ENCODE results near the gene APCDD1. TPM values are rescaled to one million over a fixed set of nuclear protein-coding genes. Genes with fewer than 3 reads are reported as not detected.

Gene APCDD1
- total RNA-seq, 1 experiment from 2014 or later: not detected

DNA sequence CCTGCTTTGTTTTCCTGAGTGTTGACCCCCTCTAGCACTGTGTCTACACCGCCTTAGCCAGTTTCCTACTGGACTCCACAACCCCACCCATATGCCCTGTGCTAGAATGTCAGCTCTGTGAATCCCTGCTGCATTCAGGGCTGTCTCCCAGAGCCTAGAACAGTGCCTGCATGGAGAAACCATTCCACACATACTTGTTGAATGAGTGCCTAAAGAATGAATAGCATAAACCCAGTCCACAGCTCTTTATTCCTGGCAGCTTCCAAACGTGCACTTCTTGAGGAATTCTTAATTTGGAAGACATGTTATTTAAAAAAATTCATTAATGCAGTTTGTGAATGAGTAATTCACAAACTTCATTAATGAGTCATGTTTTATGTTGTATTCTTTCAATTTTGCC is 64.9 kb downstream of the APCDD1 start (continued):
- TF ChIP-seq, protein P1, sequence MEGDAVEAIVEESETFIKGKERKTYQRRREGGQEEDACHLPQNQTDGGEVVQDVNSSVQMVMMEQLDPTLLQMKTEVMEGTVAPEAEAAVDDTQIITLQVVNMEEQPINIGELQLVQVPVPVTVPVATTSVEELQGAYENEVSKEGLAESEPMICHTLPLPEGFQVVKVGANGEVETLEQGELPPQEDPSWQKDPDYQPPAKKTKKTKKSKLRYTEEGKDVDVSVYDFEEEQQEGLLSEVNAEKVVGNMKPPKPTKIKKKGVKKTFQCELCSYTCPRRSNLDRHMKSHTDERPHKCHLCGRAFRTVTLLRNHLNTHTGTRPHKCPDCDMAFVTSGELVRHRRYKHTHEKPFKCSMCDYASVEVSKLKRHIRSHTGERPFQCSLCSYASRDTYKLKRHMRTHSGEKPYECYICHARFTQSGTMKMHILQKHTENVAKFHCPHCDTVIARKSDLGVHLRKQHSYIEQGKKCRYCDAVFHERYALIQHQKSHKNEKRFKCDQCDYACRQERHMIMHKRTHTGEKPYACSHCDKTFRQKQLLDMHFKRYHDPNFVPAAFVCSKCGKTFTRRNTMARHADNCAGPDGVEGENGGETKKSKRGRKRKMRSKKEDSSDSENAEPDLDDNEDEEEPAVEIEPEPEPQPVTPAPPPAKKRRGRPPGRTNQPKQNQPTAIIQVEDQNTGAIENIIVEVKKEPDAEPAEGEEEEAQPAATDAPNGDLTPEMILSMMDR (IDR thresholded peaks at IDR 0.05 in 2 of 3, conservative IDR thresholded peaks at IDR 0.05 in 1 of 3; ENCODE audit: borderline replicate concordance in 1 of 3, insufficient read depth in 1 of 3, low read depth in 2 of 3, low read length in 2 of 3): no peak
- TF ChIP-seq FOSL1 (IDR thresholded peaks at IDR 0.05; ENCODE audit: low read depth): no peak
- TF ChIP-seq YY1 (IDR thresholded peaks at IDR 0.05; ENCODE audit: extremely low read depth, insufficient replicate concordance, low read depth, low read length): no peak
- TF ChIP-seq SRF (IDR thresholded peaks at IDR 0.05; ENCODE audit: low read depth): no peak
- TF ChIP-seq ZNF274 (IDR thresholded peaks at IDR 0.05; ENCODE audit: low read depth, low read length): no peak
- TF ChIP-seq, protein P2, sequence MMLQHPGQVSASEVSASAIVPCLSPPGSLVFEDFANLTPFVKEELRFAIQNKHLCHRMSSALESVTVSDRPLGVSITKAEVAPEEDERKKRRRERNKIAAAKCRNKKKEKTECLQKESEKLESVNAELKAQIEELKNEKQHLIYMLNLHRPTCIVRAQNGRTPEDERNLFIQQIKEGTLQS (IDR thresholded peaks at IDR 0.05): no peak
- no peak for TF ChIP-seq EZH2 (IDR thresholded peaks at IDR 0.05)
- TF ChIP-seq SP1 (IDR thresholded peaks at IDR 0.05; ENCODE audit: low read depth): no peak
- no peak for TF ChIP-seq RAD21 (IDR thresholded peaks at IDR 0.05; ENCODE audit: low read depth)
- no peak for TF ChIP-seq POLR2A (IDR thresholded peaks at IDR 0.05; ENCODE audit: borderline replicate concordance, extremely low read depth, insufficient read depth, insufficient read length)
- TF ChIP-seq CEBPB (IDR thresholded peaks at IDR 0.05; ENCODE audit: low read depth): no peak
- TF ChIP-seq CBX3 (IDR thresholded peaks at IDR 0.05; ENCODE audit: low read depth): no peak

DNA sequence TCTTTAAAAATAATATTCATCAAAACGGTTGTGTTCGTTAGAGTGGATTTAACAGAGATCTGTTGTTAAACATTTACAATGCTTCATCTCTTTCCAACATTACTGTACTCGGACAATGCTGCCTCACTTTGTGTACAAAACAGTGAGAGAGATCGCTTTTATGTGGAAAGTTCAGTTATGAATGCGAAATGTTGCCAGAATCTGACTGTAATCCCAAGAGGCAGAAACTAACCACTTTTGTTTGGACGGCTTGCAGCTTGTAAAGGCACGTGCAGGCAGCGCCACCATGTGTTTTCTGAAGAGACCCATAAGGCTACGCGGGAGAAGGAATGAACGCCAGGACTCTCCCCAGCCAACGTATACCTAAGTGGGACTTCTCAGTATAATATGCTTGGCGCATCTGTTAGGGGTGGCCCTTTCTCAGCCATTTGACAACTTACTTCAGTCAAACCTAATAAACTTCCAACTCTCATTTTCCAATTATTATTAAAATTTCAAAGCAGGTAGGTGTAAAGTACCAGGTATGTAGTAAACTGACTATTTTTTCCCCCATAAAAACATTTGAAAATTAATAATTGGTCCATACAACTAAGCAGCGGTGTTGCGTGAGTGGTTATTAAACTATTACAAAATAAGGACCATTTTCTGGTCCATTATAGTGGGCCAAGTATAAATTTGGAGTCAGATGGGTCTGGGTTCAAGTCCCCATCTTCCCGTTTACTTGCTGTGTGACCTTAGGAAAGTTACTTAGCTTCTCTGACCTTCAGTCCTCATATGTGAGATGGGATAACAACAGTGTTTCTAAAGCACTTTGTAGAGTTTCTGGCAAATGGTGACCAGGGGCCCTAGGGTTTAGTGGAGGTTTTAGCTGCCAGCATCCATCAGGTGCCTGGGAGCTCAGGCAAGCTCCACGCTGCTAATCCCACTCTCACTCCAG is 65.8 kb downstream of the APCDD1 start:
- Histone ChIP-seq H2AFZ (ENCODE audit: low read depth, low read length, poor library complexity, severe bottlenecking) (peak overlapping the region; percentile 66), H3K9me3 (ENCODE audit: control insufficient read depth in 1 of 2, insufficient read depth in 1 of 2, low read depth in 1 of 2, low read length in 2 of 2) (no peaks in the 10 kb centered on the region), H3K79me2 (ENCODE audit: insufficient read depth, low read length) (no peaks in the 10 kb centered on the region), H3K9ac (ENCODE audit: low read length) (no peak overlapping the region), H4K20me1 (ENCODE audit: insufficient read depth) (no peaks in the 10 kb centered on the region), H3K4me3 (replicated peaks in 1 of 2; ENCODE audit: low read depth in 1 of 2, low read length in 2 of 2) (no peak overlapping the region), H3K9me2 (ENCODE audit: insufficient read depth) (no peaks in the 10 kb centered on the region), H3K27me3 (ENCODE audit: insufficient read depth, low read length) (peaks cover 27% of the 10 kb centered on the region; the same call in 1 of the 2 replicates), H3K27ac (ENCODE audit: low read depth, low read length) (no peak overlapping the region), H3K36me3 (ENCODE audit: control insufficient read depth in 1 of 2, insufficient read depth in 2 of 2, low read length in 2 of 2) (no peaks in the 10 kb centered on the region), H3K4me2 (ENCODE audit: low read length) (peak overlapping the region; percentile 45), H3K4me1 (ENCODE audit: control insufficient read depth in 1 of 2, insufficient read depth in 2 of 2, low read length in 2 of 2) (peaks cover under 1 to 5% of the 10 kb centered on the region in 2 experiments; a peak in 3 of 4 replicates)
- ATAC-seq (peak; percentile 98), DNase-seq (ENCODE audit: low read depth, low spot score) (peak; percentile 73)
- RAD21 ChIA-PET (ENCODE audit: low non-redundant PET in 1 of 2, low total read pairs in 2 of 2, uncharacterized antibody in 2 of 2, unreplicated experiment in 2 of 2): no interaction called here
- TF ChIP-seq, protein P3, sequence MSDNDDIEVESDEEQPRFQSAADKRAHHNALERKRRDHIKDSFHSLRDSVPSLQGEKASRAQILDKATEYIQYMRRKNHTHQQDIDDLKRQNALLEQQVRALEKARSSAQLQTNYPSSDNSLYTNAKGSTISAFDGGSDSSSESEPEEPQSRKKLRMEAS (IDR thresholded peaks at IDR 0.05): peak; percentile 30; the same call in 1 of the 2 replicates
- TF ChIP-seq ZFX (IDR thresholded peaks at IDR 0.05) (no peak), RAD21 (IDR thresholded peaks at IDR 0.05; ENCODE audit: low read depth) (peak; percentile 89), FOSL1 (IDR thresholded peaks at IDR 0.05; ENCODE audit: low read depth) (no peak)
- TF ChIP-seq, protein P1 (IDR thresholded peaks at IDR 0.05 in 2 of 3, conservative IDR thresholded peaks at IDR 0.05 in 1 of 3; ENCODE audit: borderline replicate concordance in 1 of 3, insufficient read depth in 1 of 3, low read depth in 2 of 3, low read length in 2 of 3): peak; percentile 59 to 81 (median 61); a peak in 5 of 6 replicates
- POLR2A ChIA-PET: no interaction called here
- BruUV-seq (replicated peaks): no TSS peak
- CTCF ChIA-PET: interaction anchor here (1.0 to 4.3 kb wide), 2 partner anchors 514 to 549 kb away, joined by 4 to 24 read pairs; no protein-coding TSS in a partner anchor
- intact Hi-C loops (cut with micrococcal nuclease): loop anchor here (1.0 kb wide), 1 partner anchor 549 kb away; no protein-coding TSS in a partner anchor
